ENCODE measurements around the gene FBL. TPM values are rescaled to one million over a fixed set of nuclear protein-coding genes. Genes with fewer than 3 reads are reported as not detected.

FBL gene
- total and polyA plus RNA-seq, 2 of the 13 experiments (the other 11 are each of a cell fraction or from before 2014, with no cell fraction given): 153 to 468 TPM

DNA sequence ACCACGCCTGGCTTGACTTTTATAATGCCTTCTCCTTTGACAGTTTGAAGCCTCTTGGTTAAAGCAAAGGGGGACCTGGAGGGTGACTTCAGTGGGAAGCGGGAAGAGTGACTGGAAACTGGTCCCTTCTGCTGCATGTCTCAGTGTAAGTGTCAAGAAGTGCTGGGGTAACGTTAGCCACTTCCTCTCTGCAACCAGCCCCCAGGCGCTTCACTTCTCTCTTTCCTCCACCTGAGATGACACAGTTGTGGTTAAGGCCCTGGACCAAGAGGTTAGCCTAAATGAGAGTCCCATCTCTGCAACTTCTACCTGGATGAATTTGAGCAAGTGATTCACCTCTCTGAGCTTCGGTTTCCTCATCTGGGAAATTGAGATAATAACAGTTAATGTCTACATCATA is 51.2 kb downstream of the FBL start:
- Histone ChIP-seq H3K9ac (ENCODE audit: insufficient read depth, low read depth, low read length) (no peak overlapping the region), H2AFZ (ENCODE audit: low read length) (no peak overlapping the region), H4K20me1 (ENCODE audit: insufficient read depth, low read length) (no peaks in the 10 kb centered on the region), H3K27me3 (ENCODE audit: control insufficient read depth in 1 of 2, insufficient read depth in 2 of 2, low read length in 2 of 2) (no peaks in the 10 kb centered on the region; a peak in 1 of 5 replicates), H3K4me1 (ENCODE audit: insufficient read depth, low read length) (no peaks in the 10 kb centered on the region), H3K79me2 (ENCODE audit: insufficient read depth, low read length) (no peaks in the 10 kb centered on the region), H3K4me2 (ENCODE audit: low read depth, low read length) (no peak overlapping the region), H3K9me3 (ENCODE audit: low read length) (no peaks in the 10 kb centered on the region), H3K4me3 (replicated peaks in 1 of 3; ENCODE audit: insufficient read depth in 1 of 3, low read depth in 2 of 3, low read length in 3 of 3) (no peak overlapping the region), H3K27ac (ENCODE audit: extremely low read length, insufficient read depth, low read length) (no peak overlapping the region), H3K36me3 (replicated peaks in 1 of 2; ENCODE audit: control insufficient read depth in 1 of 2, insufficient read depth in 2 of 2, low read length in 2 of 2) (no peaks in the 10 kb centered on the region)
- intact Hi-C loops (cut with micrococcal nuclease; ENCODE audit: unreplicated experiment) (no loop called here), in situ Hi-C loops (cut with HindIII; ENCODE audit: extremely low pct_ligation_motif_present, low pct_unique_long_range_greater_than_20kb) (no loop called here)
- CTCF ChIA-PET (ENCODE audit: low intra/inter-chr PET ratio, low total read pairs): no interaction called here
- no peak for ATAC-seq
- BruUV-seq (replicated peaks): no TSS peak
- WGBS (ENCODE audit: low lambda C conversion rate): 26% methylated on average over 4 of the region's 5 CpGs
- POLR2A ChIA-PET: no interaction called here
- no peak for DNase-seq (ENCODE audit: low spot score)
- no peak for FAIRE-seq
- TF ChIP-seq ATF6 (CRISPR knock-in tag; conservative IDR thresholded peaks at IDR 0.05) (no peak), ZNF564 (CRISPR knock-in tag; IDR thresholded peaks at IDR 0.05) (no peak), NCOA2 (CRISPR knock-in tag; IDR thresholded peaks at IDR 0.05) (no peak), KLF16 (CRISPR knock-in tag; IDR thresholded peaks at IDR 0.05) (no peak), ZNF652 (CRISPR knock-in tag; IDR thresholded peaks at IDR 0.05; ENCODE audit: borderline replicate concordance, low read depth) (no peak), GZF1 (CRISPR knock-in tag; IDR thresholded peaks at IDR 0.05) (no peak), ZNF543 (CRISPR knock-in tag; IDR thresholded peaks at IDR 0.05) (no peak), FIP1L1 (IDR thresholded peaks at IDR 0.05; ENCODE audit: borderline replicate concordance, insufficient read depth, low read depth, low read length) (no peak), HES4 (CRISPR knock-in tag; IDR thresholded peaks at IDR 0.05; ENCODE audit: borderline replicate concordance) (no peak)
- TF ChIP-seq, protein P1, sequence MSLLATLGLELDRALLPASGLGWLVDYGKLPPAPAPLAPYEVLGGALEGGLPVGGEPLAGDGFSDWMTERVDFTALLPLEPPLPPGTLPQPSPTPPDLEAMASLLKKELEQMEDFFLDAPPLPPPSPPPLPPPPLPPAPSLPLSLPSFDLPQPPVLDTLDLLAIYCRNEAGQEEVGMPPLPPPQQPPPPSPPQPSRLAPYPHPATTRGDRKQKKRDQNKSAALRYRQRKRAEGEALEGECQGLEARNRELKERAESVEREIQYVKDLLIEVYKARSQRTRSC (CRISPR knock-in tag; IDR thresholded peaks at IDR 0.05; ENCODE audit: low read depth): no peak
- TF ChIP-seq, protein P2, sequence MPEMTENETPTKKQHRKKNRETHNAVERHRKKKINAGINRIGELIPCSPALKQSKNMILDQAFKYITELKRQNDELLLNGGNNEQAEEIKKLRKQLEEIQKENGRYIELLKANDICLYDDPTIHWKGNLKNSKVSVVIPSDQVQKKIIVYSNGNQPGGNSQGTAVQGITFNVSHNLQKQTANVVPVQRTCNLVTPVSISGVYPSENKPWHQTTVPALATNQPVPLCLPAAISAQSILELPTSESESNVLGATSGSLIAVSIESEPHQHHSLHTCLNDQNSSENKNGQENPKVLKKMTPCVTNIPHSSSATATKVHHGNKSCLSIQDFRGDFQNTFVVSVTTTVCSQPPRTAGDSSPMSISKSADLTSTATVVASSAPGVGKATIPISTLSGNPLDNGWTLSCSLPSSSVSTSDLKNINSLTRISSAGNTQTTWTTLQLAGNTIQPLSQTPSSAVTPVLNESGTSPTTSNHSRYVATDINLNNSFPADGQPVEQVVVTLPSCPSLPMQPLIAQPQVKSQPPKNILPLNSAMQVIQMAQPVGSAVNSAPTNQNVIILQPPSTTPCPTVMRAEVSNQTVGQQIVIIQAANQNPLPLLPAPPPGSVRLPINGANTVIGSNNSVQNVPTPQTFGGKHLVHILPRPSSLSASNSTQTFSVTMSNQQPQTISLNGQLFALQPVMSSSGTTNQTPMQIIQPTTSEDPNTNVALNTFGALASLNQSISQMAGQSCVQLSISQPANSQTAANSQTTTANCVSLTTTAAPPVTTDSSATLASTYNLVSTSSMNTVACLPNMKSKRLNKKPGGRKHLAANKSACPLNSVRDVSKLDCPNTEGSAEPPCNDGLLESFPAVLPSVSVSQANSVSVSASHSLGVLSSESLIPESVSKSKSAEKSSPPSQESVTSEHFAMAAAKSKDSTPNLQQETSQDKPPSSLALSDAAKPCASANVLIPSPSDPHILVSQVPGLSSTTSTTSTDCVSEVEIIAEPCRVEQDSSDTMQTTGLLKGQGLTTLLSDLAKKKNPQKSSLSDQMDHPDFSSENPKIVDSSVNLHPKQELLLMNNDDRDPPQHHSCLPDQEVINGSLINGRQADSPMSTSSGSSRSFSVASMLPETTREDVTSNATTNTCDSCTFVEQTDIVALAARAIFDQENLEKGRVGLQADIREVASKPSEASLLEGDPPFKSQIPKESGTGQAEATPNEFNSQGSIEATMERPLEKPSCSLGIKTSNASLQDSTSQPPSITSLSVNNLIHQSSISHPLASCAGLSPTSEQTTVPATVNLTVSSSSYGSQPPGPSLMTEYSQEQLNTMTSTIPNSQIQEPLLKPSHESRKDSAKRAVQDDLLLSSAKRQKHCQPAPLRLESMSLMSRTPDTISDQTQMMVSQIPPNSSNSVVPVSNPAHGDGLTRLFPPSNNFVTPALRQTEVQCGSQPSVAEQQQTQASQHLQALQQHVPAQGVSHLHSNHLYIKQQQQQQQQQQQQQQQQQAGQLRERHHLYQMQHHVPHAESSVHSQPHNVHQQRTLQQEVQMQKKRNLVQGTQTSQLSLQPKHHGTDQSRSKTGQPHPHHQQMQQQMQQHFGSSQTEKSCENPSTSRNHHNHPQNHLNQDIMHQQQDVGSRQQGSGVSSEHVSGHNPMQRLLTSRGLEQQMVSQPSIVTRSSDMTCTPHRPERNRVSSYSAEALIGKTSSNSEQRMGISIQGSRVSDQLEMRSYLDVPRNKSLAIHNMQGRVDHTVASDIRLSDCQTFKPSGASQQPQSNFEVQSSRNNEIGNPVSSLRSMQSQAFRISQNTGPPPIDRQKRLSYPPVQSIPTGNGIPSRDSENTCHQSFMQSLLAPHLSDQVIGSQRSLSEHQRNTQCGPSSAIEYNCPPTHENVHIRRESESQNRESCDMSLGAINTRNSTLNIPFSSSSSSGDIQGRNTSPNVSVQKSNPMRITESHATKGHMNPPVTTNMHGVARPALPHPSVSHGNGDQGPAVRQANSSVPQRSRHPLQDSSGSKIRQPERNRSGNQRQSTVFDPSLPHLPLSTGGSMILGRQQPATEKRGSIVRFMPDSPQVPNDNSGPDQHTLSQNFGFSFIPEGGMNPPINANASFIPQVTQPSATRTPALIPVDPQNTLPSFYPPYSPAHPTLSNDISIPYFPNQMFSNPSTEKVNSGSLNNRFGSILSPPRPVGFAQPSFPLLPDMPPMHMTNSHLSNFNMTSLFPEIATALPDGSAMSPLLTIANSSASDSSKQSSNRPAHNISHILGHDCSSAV (CRISPR knock-in tag; IDR thresholded peaks at IDR 0.05; ENCODE audit: borderline replicate concordance): no peak
- TF ChIP-seq, protein P3, sequence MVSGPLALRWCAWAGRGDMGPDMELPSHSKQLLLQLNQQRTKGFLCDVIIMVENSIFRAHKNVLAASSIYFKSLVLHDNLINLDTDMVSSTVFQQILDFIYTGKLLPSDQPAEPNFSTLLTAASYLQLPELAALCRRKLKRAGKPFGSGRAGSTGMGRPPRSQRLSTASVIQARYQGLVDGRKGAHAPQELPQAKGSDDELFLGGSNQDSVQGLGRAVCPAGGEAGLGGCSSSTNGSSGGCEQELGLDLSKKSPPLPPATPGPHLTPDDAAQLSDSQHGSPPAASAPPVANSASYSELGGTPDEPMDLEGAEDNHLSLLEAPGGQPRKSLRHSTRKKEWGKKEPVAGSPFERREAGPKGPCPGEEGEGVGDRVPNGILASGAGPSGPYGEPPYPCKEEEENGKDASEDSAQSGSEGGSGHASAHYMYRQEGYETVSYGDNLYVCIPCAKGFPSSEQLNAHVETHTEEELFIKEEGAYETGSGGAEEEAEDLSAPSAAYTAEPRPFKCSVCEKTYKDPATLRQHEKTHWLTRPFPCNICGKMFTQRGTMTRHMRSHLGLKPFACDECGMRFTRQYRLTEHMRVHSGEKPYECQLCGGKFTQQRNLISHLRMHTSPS (CRISPR knock-in tag; IDR thresholded peaks at IDR 0.05; ENCODE audit: low read depth): no peak
